Activated gamma-delta T cell (primary cell): ENCODE data around the gene MEGF10.

Experiments used
- DNase-seq: peaks from one replicate; lab custom pipeline; 2025; lab: John Stamatoyannopoulos, UW

The MEGF10 gene

DNA sequence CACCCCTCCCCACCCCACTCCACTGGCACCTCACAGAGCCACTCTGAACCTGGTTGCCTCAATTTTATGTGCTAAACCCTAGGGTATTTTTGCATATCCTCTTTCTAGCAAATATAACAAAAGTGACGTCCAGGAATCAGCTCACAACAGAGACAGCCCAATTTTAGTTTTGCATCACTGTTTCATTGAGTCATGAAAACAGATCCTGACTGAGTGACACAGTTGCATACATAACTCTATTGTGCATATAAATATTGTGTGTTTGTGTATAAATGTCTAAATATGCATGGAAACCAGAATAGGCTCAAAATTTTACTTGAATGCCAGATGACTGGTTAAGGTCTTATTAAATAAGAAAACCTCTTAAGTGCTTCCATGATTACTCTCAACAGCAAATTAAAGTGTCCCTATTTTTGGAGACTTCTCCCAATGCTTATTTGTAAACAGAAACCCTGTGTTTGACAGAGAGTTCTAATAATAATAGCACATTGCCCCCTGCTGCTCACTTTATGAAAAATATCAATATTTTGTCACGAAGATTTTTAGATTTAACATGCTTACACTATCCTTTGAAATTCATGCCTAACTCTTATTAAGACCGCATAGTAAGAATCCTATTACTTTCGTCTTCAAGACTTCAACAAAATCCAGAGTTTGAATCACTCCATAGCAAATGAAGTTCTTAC, 151.3 kb downstream of the MEGF10 start:
- no peak for DNase-seq

DNA sequence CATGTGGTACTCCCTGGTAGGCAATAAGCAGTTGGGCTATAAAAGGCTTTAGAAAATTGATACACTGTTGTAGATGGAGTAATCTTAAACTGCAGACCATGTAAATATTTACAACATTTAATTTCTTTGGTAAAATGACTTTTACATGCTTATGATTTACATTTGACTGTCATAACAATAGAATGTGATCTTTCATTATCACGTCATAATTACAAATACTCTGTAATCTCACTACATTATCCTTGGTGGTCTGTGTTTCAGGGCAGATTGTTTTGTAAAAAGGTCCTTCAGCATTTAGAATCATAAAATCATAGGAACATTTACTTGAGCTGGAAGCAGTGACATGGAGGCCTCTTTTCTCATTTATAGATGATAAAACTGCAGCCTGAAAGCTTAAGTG, 153.6 kb downstream of the MEGF10 start:
- DNase-seq = no peak

DNA sequence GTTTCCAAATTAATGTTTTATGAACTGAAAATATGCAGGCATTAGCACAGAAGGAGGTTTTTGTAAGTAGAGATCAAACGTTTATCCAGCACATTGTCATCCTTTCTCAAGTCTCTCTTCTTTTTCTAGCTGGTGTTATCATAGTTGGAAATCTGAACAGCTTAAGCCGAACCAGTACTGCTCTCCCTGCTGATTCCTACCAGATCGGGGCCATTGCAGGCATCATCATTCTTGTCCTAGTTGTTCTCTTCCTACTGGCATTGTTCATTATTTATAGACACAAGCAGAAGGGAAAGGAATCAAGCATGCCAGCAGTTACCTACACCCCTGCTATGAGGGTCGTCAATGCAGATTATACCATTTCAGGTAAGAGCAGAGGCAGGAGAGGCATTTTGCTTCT, 154.7 kb downstream of the MEGF10 start:
- no peak for DNase-seq

DNA sequence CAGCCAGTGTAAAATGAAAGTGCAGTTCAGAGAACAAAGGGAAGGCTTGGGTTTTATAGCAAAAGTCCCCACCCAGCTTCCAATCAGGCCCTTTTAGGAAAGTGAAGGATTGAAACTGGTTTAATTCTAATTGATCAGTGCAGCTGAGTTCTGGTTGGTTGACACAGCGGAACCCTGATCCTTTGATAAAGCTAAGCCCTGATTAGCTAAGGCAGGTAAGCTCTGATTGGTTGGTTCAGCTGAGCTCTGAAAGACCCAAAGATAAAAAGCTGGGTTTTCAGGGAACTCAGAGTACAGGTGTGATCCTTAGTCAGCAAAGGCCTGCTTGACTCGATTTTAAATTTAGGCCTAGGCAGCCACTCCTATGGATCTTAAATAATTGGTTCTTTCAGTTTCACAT, 156.0 kb downstream of the MEGF10 start:
- DNase-seq = no peak

DNA sequence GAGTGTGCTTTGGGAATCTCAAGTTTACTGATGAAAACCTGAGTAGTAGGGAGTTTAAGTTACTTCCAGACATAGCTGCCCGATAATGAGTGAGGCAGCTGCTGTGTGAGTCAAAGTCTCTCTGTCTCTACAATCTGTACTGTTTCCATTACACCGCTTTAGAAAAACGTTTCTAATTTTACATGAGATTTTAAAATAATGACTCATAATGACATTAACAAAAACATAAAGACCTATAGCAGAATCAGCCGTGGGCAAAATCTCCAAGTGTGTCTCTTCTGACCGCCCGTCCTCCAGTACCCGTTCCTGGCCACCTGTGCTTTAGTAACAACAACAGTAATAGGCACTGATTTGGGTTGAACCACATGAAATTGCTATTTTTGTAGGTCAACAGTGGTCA, 157.2 kb downstream of the MEGF10 start:
- no peak for DNase-seq

DNA sequence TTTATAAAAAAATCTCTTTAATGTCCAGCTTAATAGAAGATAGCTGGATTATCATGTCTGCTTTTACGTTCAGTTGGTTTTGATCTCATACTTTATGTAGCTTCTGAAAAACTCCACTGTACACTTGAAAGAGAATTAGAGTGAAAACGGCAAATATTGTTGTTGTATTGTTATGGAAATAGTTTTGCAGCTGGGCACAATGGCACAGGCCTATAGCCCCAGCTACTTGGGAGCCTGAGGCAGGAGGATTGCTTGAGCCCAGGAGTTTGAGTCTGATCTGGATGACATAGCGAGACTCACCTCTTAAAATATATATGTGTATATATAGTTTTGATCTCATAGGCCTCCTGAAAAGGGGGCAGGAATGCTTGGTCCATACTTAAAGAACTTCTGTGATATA, 159.4 kb downstream of the MEGF10 start:
- no peak for DNase-seq

DNA sequence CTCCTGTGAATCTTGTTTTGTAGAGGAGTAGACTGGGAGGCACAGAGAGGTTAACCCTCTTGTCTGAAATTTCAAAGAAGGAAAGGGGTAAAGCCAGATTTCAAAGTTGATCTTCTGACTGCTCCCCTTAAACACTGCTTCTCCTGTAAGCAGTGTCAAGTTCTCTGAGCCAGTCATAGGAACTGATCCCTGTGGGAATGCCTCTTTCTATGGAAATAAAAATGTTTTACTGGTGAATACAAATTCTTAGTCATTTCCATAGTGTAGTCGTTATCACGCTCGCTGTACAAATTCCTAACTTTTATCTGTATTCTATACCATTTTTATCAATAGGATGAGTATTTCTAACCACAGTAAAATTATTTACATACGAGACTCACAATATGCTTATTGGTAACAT, 160.5 kb downstream of the MEGF10 start:
- no peak for DNase-seq

DNA sequence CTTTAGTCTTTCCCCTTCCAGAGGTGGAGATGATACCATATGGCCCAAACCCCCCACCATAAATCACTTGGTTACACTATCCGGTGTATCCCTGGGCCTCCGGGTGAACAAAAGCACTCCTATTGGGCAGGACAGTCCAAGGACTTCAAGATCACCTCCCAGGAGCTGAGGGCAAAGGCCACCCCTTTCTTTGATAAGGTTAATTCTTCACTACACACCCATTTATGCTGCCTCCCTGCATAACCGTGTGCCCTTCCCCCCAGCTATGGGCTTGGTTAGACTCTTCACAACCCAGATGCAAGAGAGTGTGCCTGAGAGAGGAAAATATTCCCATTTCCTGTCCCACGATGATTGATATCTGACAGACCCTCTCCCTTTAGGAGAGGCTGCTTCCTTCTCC, 162.0 kb downstream of the MEGF10 start:
- DNase-seq = no peak

DNA sequence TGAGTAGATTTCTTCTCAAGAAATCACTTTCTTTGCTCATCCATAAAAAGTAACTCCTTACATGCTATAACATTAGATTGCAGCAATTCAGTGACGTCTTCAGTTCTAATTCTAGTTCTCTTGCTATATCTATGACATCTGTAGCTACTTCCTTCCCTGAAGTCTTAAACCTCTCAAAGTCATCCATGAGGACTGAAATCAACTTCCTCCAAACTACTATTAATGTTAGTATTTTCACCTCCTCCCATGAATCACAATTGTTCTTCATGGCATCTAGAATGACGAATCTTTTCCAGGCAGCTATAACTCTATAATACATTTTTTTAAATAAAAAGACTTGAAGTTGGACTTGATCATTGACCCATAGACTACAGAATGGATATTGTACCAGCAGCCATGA, 180.6 kb downstream of the MEGF10 start:
- DNase-seq = no peak

DNA sequence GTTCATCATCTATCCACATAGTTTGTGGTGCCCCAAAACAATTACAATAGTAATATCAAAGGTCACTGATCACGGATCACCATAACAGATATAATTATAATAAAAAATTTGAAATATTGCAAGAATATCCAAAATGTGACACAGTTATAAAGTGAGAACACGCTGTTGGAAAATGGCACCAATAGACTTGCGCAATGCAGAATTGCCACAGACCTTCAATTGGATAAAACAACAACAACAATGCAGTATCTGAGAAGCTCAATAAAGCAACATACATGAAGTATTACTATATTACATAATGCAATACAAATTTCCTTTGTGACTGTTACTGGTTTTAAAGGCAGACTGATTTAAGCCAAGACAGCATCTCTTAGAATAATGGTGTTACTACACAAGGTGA, 182.1 kb downstream of the MEGF10 start:
- no peak for DNase-seq

DNA sequence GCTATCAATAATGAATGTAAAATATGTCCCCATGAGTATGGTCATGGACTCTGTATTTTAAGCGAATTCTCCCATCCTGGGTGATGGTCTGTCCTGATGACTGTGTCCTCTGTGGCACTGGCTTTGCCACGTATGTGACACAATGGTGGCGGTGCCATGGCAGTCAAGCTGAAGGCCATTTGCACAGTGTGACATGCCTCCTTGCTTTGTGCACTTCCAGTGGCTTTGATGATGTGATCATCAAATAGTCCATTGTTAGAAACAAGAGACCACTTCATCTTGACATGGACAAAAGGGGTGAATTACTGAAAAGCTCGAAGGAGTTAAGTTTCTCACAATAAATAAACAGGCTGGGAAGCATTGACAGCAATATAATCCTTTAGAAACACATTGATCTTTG, 195.9 kb downstream of the MEGF10 start:
- DNase-seq = no peak

DNA sequence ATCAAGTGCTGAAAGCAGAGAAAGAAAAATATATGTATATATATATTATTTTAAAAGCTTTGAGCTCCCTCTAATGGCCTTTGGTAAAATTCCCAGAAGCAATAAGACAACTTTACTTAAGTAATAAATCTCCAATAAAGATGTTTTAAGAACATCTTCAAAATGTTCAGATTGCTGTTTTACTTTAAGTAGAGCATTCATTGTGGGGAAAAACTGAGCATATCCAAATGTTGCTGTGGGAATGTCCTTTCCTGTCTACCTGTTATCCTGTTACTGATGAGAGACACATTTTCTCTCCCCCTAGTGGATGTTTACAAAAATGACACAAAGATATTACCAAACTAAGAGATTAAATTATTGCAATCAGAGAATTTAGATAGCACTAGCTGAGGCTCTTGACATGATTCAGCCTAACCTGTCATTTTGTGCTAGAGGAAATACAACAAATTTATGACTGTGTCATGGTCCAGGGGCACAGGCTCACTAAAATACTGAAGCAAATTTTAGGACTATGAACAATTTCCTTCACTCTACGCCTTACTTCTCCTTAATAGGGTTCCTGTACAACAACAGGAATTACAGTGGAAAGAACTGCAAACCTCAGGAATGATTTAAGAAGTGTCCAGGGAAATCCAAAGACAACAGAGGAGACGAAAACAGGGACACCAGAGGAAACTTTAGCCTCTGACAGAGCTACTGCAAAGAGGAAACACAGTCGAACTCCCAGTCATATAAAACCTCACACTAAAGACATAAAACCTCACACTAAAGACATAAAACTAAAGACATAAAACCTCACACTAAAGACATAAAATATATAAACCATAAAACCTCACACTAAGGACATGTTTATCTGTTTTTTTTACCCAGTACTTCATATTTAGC, 202.5 kb downstream of the MEGF10 start:
- no peak for DNase-seq

DNA sequence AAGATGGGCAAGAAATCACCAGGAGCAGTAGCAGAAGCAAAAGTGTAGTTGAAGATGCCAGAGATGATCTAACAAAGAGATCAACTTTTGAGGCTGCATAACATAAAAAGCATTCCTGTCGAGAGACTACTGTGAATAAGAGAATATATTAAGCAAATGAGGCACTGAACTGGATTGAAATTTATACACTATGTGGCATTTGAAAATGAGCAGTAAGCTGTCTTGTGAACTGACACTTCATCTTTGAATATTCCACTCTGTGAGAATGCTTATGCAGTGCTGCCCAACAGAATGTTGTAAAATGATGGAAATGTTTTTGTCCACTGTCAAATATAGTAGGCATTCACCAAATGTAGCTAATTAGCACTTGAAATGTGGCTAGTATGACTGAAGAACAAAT, 208.0 kb downstream of the MEGF10 start:
- no peak for DNase-seq

DNA sequence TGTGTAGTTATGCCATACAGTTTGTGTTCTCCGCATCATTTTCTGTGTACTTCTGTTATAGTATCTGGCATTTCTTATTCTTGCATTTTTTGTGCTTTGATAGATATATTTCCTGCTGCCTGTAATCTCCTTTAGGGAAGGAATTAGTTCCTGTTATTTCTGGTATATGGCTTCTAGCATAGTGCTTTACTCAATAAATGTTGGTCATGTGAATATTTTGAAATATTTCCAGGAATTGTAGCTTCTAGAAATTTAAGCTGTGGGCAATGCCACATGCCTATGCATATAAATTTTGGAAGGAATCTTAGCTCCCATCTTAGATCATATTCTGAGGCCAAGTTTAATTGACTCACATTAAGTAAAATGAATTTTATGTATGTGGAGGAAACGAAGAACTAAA, 215.3 kb downstream of the MEGF10 start:
- no peak for DNase-seq

DNA sequence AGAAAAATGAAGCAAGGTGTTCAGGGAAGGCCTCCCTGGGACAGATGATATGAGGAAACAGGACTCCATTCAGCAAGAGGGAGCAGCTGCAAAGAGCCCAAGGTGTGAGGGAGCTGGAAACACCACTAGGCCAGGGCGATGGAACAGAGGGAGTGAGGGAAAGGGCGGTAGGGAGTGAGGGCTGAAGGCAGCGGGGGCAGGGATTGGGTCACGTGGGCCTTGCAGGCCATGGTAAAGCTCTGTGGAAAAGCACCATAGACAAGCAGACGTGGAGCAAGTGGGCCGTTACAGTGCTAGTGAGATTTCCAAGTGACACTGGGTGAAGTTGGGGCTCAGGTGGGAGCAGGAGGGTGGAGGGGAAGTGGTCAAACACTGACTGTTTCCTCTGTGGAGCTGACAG, 216.0 kb downstream of the MEGF10 start:
- no peak for DNase-seq

DNA sequence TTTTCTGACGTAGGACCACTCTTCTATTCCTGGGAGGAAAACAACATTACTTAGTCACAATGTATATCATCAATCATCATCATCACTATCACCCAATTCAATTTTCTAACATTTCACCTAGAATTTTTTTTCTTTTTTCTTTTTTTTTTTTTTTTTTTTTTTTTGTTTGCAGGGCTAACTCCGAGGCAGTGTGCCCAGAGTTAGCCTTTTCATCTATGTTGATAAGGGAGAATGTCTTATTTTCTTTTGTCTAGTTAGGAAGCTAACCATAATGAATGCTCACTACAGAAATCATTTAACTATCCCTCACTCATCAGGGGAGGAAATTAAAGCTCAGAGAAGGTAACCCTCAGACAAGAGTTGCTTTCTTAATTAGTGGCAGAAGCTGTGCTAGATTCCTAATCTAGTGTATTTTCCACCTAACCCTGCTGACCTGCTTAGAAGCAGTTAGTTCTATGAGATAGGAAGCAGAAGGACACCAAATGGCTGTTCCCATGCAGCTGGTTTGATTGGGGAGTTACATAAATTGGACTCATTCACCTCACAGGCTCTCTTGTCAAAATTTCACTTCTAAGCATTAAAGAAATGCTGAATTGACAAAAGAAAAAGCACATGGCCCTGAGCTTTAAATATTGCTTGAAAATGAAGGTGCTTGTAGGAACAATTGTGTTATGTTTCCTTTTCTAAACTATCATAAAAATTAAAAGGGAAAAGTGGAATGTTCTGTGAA, 218.2 kb downstream of the MEGF10 start:
- no peak for DNase-seq
